ENCODE measurements around the gene ANKS3. TPM values are rescaled to one million over a fixed set of nuclear protein-coding genes. Genes with fewer than 3 reads are reported as not detected.

Gene ANKS3
- total and polyA plus RNA-seq, 10 of the 15 experiments (the other 5 are each of a cell fraction or from before 2014, with no cell fraction given), result 0.29 to 14.2 (median 8.5) TPM

- TF ChIP-seq, protein P1, sequence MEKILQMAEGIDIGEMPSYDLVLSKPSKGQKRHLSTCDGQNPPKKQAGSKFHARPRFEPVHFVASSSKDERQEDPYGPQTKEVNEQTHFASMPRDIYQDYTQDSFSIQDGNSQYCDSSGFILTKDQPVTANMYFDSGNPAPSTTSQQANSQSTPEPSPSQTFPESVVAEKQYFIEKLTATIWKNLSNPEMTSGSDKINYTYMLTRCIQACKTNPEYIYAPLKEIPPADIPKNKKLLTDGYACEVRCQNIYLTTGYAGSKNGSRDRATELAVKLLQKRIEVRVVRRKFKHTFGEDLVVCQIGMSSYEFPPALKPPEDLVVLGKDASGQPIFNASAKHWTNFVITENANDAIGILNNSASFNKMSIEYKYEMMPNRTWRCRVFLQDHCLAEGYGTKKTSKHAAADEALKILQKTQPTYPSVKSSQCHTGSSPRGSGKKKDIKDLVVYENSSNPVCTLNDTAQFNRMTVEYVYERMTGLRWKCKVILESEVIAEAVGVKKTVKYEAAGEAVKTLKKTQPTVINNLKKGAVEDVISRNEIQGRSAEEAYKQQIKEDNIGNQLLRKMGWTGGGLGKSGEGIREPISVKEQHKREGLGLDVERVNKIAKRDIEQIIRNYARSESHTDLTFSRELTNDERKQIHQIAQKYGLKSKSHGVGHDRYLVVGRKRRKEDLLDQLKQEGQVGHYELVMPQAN (conservative IDR thresholded peaks at IDR 0.05), result no peak
- TF ChIP-seq ZNF384 (IDR thresholded peaks at IDR 0.05; ENCODE audit: borderline replicate concordance, low read depth, low read length) (no peak), NFIC (IDR thresholded peaks at IDR 0.05; ENCODE audit: low read depth, low read length) (no peak), KLF5 (IDR thresholded peaks at IDR 0.05; ENCODE audit: partially characterized antibody) (no peak)
- TF ChIP-seq, protein P2, sequence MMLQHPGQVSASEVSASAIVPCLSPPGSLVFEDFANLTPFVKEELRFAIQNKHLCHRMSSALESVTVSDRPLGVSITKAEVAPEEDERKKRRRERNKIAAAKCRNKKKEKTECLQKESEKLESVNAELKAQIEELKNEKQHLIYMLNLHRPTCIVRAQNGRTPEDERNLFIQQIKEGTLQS (IDR thresholded peaks at IDR 0.05; ENCODE audit: borderline replicate concordance, extremely low read depth, low read depth, low read length), result no peak
Measured at GRCh38 chr16:4667203-4667963, 66.7 kb downstream of the ANKS3 start (continued).

DNA sequence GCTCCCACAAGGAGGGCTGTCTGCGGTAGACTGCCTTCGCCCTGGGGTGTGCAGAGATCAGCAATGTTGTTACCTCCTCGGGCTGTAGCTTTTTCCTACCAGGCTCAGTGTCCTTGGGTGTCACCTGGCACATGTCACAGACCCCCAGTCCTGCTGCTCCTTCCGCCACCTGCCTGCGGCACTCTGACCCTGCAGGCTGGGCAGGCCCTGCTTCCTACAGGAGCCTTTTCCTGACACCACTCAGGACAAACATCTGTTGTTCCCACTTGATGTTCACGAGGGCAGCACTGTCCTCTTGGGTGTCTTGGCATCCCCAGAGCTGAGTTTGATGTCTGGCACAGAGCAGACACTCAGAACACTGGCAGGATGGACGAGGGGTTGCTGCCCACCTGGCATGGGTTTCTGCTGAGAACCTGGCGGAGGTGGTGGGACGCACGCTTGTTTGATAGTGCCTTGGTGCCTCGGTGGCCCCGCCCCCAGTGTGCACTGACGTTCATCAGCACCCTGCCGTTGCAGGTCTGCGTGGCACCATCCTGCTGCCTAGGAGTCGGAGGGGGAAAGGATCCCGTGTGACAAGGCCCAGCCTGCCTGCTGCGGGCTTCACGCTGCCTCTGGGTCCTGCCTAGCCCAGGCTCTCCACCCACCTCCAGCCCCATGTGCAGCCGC is 67.4 kb downstream of the ANKS3 start:
- no peak overlapping the region for H3K27ac ChIP-seq (ENCODE audit: control insufficient read depth, insufficient read depth)
- POLR2A ChIA-PET, result no interaction called here
- TF ChIP-seq ZZZ3 (IDR thresholded peaks at IDR 0.05; ENCODE audit: control insufficient read depth, insufficient read length, low read depth) (no peak), POLR2A (IDR thresholded peaks at IDR 0.05; ENCODE audit: low read depth, low read length) (peak; percentile 23; the same call in 1 of the 2 replicates), RFX5 (IDR thresholded peaks at IDR 0.05; ENCODE audit: low read depth, low read length) (no peak), IKZF1 (conservative IDR thresholded peaks at IDR 0.05) (no peak), RBBP5 (conservative IDR thresholded peaks at IDR 0.05) (no peak), TAF1 (IDR thresholded peaks at IDR 0.05; ENCODE audit: borderline replicate concordance, low read depth, low read length) (no peak), MYC (IDR thresholded peaks at IDR 0.05; ENCODE audit: insufficient read depth, insufficient read length, insufficient replicate concordance, low read length, severe bottlenecking) (no peak)
- TF ChIP-seq, protein P3, sequence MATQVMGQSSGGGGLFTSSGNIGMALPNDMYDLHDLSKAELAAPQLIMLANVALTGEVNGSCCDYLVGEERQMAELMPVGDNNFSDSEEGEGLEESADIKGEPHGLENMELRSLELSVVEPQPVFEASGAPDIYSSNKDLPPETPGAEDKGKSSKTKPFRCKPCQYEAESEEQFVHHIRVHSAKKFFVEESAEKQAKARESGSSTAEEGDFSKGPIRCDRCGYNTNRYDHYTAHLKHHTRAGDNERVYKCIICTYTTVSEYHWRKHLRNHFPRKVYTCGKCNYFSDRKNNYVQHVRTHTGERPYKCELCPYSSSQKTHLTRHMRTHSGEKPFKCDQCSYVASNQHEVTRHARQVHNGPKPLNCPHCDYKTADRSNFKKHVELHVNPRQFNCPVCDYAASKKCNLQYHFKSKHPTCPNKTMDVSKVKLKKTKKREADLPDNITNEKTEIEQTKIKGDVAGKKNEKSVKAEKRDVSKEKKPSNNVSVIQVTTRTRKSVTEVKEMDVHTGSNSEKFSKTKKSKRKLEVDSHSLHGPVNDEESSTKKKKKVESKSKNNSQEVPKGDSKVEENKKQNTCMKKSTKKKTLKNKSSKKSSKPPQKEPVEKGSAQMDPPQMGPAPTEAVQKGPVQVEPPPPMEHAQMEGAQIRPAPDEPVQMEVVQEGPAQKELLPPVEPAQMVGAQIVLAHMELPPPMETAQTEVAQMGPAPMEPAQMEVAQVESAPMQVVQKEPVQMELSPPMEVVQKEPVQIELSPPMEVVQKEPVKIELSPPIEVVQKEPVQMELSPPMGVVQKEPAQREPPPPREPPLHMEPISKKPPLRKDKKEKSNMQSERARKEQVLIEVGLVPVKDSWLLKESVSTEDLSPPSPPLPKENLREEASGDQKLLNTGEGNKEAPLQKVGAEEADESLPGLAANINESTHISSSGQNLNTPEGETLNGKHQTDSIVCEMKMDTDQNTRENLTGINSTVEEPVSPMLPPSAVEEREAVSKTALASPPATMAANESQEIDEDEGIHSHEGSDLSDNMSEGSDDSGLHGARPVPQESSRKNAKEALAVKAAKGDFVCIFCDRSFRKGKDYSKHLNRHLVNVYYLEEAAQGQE (IDR thresholded peaks at IDR 0.05; ENCODE audit: low read depth, low read length), result no peak
- no peak overlapping the region for H3K4me3 ChIP-seq
- 99% methylated on average over 20 of the region's 20 CpGs for WGBS (ENCODE audit: insufficient coverage, insufficient replicate concordance, low lambda C conversion rate, missing lambda C conversion rate)
- SMC1A ChIA-PET (ENCODE audit: uncharacterized antibody, unreplicated experiment), result no interaction called here
- FAIRE-seq (no peak), DNase-seq (ENCODE audit: low read depth, low spot score) (no peak), ATAC-seq (no peak)
- in situ Hi-C loops (cut with MboI) (no loop called here), intact Hi-C loops (cut with micrococcal nuclease; ENCODE audit: unreplicated experiment) (no loop called here)
- CTCF ChIA-PET, result no interaction called here
- H3K36me3 ChIP-seq (ENCODE audit: control insufficient read depth in 2 of 2, insufficient read depth in 2 of 2, low read length in 1 of 2), result peaks cover 16 to 29% of the 10 kb centered on the region in 2 experiments; a peak in 3 of 4 replicates
- RAD21 ChIA-PET (ENCODE audit: unreplicated experiment), result no interaction called here
- H3K9me3 ChIP-seq (replicated peaks; ENCODE audit: control insufficient read depth, insufficient read depth, low read length), result no peaks in the 10 kb centered on the region
- no TSS peak for BruUV-seq (replicated peaks)
- H3K79me2 ChIP-seq (ENCODE audit: control insufficient read depth, insufficient read depth, low read length), result no peaks in the 10 kb centered on the region
- no peak overlapping the region for H2AFZ ChIP-seq (ENCODE audit: control insufficient read depth, low read depth, low read length)
- no peaks in the 10 kb centered on the region; the same call in 1 of the 2 replicates for H4K20me1 ChIP-seq (ENCODE audit: control insufficient read depth, insufficient read depth)
- no peak overlapping the region for H3K9ac ChIP-seq (ENCODE audit: control insufficient read depth, insufficient read depth, low read length)
- no peaks in the 10 kb centered on the region for H3K27me3 ChIP-seq (replicated peaks in 1 of 2; ENCODE audit: control insufficient read depth in 2 of 2, insufficient read depth in 2 of 2, low read length in 1 of 2)
- H3K4me1 ChIP-seq (ENCODE audit: control insufficient read depth, insufficient read depth, low read length), result peaks cover 16% of the 10 kb centered on the region
- no peak overlapping the region for H3K4me2 ChIP-seq (ENCODE audit: control insufficient read depth, insufficient read depth)
